Caco-2 (cell line): ENCODE data around the gene AMPD2. TPM values are rescaled to one million over a fixed set of nuclear protein-coding genes. Genes with fewer than 3 reads are reported as not detected.

Experiments
- BruUV-seq: library from RNA; stranded (reverse); fragments of 400-500 nt; replicated peaks from 2 replicates; lab custom pipeline; 2021; lab: Mats Ljungman, UMichigan
- CTCF ChIA-PET: fragments of 300-600 bp; sonication (Branson Sonifier 250); formaldehyde crosslinking; loops from one replicate; lab custom pipeline; 2022; ENCODE audit warnings: antibody characterized with exemption; lab: Charles Lee
- POLR2A ChIA-PET: fragments of 300-600 bp; sonication (Branson Sonifier 250); formaldehyde crosslinking; loops from one replicate; lab custom pipeline; 2022; ENCODE audit warnings: antibody characterized with exemption; lab: Charles Lee
- DNase-seq, 2 experiments: peaks; one replicate each; pipeline versions ENCODE4 v3.0.0 to v3.0.0-alpha.2; 2020 to 2022
- H3K27me3 ChIP-seq: replicated peaks from 2 replicates; pipeline ENCODE4 v1.6.0; 2011; ENCODE audit warnings: low read length; ENCODE audit not compliant: control insufficient read depth, insufficient read depth
- H3K36me3 ChIP-seq: 2 replicates; pipeline ENCODE4 v1.5.1; 2011; ENCODE audit warnings: low read length; ENCODE audit not compliant: control insufficient read depth, insufficient read depth
- H3K4me1 ChIP-seq: fragments of 250-450 bp; sonication (Bioruptor Pico); 2 replicates; pipeline ENCODE4 v1.5.1; 2020; ENCODE audit warnings: mild to moderate bottlenecking
- H3K4me3 ChIP-seq: 2 replicates; pipeline ENCODE4 v1.5.1; 2011; ENCODE audit warnings: low read depth, mild to moderate bottlenecking, control low read depth, low read length
- H3K9me3 ChIP-seq: fragments of 250-450 bp; sonication (Bioruptor Pico); 2 replicates; pipeline ENCODE4 v1.5.1; 2020; ENCODE audit warnings: mild to moderate bottlenecking, moderate library complexity
- H3K27ac Mint-ChIP-seq: one replicate; pipeline ENCODE4 v1.8.0; 2022; ENCODE audit warnings: mixed read lengths; ENCODE audit not compliant: unreplicated experiment
- H3K27me3 Mint-ChIP-seq: one replicate; pipeline ENCODE4 v1.8.0; 2022; ENCODE audit warnings: mixed read lengths; ENCODE audit not compliant: insufficient read depth, unreplicated experiment
- H3K36me3 Mint-ChIP-seq: one replicate; pipeline ENCODE4 v1.8.0; 2022; ENCODE audit warnings: mild to moderate bottlenecking, mixed read lengths; ENCODE audit not compliant: insufficient read depth, unreplicated experiment
- H3K4me1 Mint-ChIP-seq: one replicate; pipeline ENCODE4 v1.8.0; 2022; ENCODE audit warnings: low read depth, mixed read lengths; ENCODE audit not compliant: unreplicated experiment
- H3K4me3 Mint-ChIP-seq: one replicate; pipeline ENCODE4 v1.8.0; 2022; ENCODE audit warnings: mild to moderate bottlenecking, moderate library complexity, mixed read lengths; ENCODE audit not compliant: unreplicated experiment
- H3K9me3 Mint-ChIP-seq: one replicate; pipeline ENCODE4 v1.8.0; 2022; ENCODE audit warnings: mixed read lengths; ENCODE audit not compliant: unreplicated experiment
- CTCF ChIP-seq, 2 experiments: fragments of 200-600 bp in 1 of 2; IDR thresholded peaks; 1 replicate in 1 of 2; 2 replicates in 1 of 2; pipeline versions ENCODE4 v1.5.1 to v1.8.0; 2011 to 2022; ENCODE audit warnings: antibody characterized with exemption in 1 of 2, control low read depth in 1 of 2, inconsistent platforms in 1 of 2, low read depth in 1 of 2, low read length in 1 of 2, mild to moderate bottlenecking in 1 of 2, moderate library complexity in 1 of 2; ENCODE audit not compliant: insufficient read depth in 1 of 2, severe bottlenecking in 1 of 2, unreplicated experiment in 1 of 2
- intact Hi-C: fragments of 100-400 bp; cut with micrococcal nuclease; formaldehyde crosslinking; loops from one replicate; pipeline ENCODE4 v1.10.0; 2022; ENCODE audit not compliant: unreplicated experiment
- total RNA-seq: library from RNA; stranded (reverse); gene quantifications from 2 replicates; pipeline ENCODE4 v1.2.3, GENCODE V29; 2022

The AMPD2 gene
- total RNA-seq, 1 experiment from 2014 or later: 40.3 TPM

GRCh38 chr1:109598156-109598555 lies 21.5 kb upstream of the AMPD2 start:
- ChIA-PET POLR2A (no interaction called here), CTCF (interaction anchor here (0.5 kb wide), 1 partner anchor 9 kb away, joined by 3 read pairs; no protein-coding TSS in a partner anchor)
- no peaks in the 10 kb centered on the region for H3K27me3 ChIP-seq
- no peak overlapping the region for H3K4me3 Mint-ChIP-seq
- intact Hi-C loops: no loop called here
- no peaks in the 10 kb centered on the region for H3K27me3 Mint-ChIP-seq
- H3K4me1 Mint-ChIP-seq: no peaks in the 10 kb centered on the region
- H3K4me3 ChIP-seq: no peak overlapping the region
- no TSS peak for BruUV-seq
- no peaks in the 10 kb centered on the region for H3K9me3 Mint-ChIP-seq
- H3K4me1 ChIP-seq: no peaks in the 10 kb centered on the region
- TF ChIP-seq CTCF (IDR thresholded peaks at IDR 0.05; ENCODE audit: insufficient read depth in 1 of 2, low read depth in 1 of 2, low read length in 1 of 2, severe bottlenecking in 1 of 2, unreplicated experiment in 1 of 2): no peak
- H3K36me3 Mint-ChIP-seq: peaks cover 41% of the 10 kb centered on the region
- no peak overlapping the region for H3K27ac Mint-ChIP-seq
- DNase-seq: no peak
- H3K9me3 ChIP-seq: no peaks in the 10 kb centered on the region
- no peaks in the 10 kb centered on the region for H3K36me3 ChIP-seq

DNA sequence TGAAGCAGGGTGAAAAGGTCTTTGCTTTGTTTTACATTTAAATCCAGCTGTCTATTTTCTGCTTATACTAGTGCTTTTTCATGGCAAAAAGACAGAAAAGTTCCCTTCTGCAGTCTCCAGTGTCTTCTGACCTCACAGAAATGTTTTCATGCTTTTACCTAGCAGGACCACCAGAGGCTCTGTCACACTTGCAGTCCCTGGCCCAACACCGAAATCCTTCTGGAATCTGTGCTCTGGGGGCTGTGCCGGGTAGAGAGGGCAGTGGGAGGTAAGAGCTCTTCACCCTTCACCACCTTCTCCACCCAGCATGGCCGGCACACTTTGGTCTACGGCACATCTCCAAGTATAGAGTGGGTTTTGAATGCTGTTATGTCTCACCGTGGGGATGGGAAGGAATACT lies 21.0 kb upstream of the AMPD2 start:
- BruUV-seq: no TSS peak

GRCh38 chr1:109603229-109603628 lies 16.4 kb upstream of the AMPD2 start:
- Histone ChIP-seq H3K4me3 (no peak overlapping the region), H3K9me3 (no peaks in the 10 kb centered on the region), H3K4me1 (no peaks in the 10 kb centered on the region), H3K36me3 (no peaks in the 10 kb centered on the region), H3K27me3 (no peaks in the 10 kb centered on the region)
- no peaks in the 10 kb centered on the region for H3K9me3 Mint-ChIP-seq
- no peak for TF ChIP-seq CTCF (IDR thresholded peaks at IDR 0.05; ENCODE audit: insufficient read depth in 1 of 2, low read depth in 1 of 2, low read length in 1 of 2, severe bottlenecking in 1 of 2, unreplicated experiment in 1 of 2)
- no peaks in the 10 kb centered on the region for H3K27me3 Mint-ChIP-seq
- H3K27ac Mint-ChIP-seq: no peak overlapping the region
- no peak overlapping the region for H3K4me3 Mint-ChIP-seq
- ChIA-PET POLR2A (no interaction called here), CTCF (no interaction called here)
- BruUV-seq: no TSS peak
- no peak for DNase-seq
- H3K4me1 Mint-ChIP-seq: no peaks in the 10 kb centered on the region
- H3K36me3 Mint-ChIP-seq: peaks cover 10% of the 10 kb centered on the region
- intact Hi-C loops: no loop called here

More for the DNA sequence above, 21.0 kb upstream of the AMPD2 start:
- Mint-ChIP-seq H3K36me3 (peaks cover 37% of the 10 kb centered on the region), H3K4me1 (no peaks in the 10 kb centered on the region), H3K27ac (no peak overlapping the region), H3K9me3 (no peaks in the 10 kb centered on the region), H3K27me3 (no peaks in the 10 kb centered on the region), H3K4me3 (no peak overlapping the region)
- Histone ChIP-seq H3K27me3 (no peaks in the 10 kb centered on the region), H3K9me3 (no peaks in the 10 kb centered on the region), H3K36me3 (no peaks in the 10 kb centered on the region), H3K4me3 (no peak overlapping the region), H3K4me1 (no peaks in the 10 kb centered on the region)
- DNase-seq: no peak
- TF ChIP-seq CTCF (IDR thresholded peaks at IDR 0.05; ENCODE audit: insufficient read depth in 1 of 2, low read depth in 1 of 2, low read length in 1 of 2, severe bottlenecking in 1 of 2, unreplicated experiment in 1 of 2): peak in 1 of 2 experiments; percentile 19
- CTCF ChIA-PET: interaction anchor here (0.5 kb wide), 1 partner anchor 9 kb away, joined by 3 read pairs; no protein-coding TSS in a partner anchor
- intact Hi-C loops: no loop called here
- POLR2A ChIA-PET: no interaction called here
